Measurements from ENCODE around the gene SSBP1. TPM values are rescaled to one million over a fixed set of nuclear protein-coding genes. Genes with fewer than 3 reads are reported as not detected.
"Not testable (repeated sequence)": the region's sequence is repeated elsewhere in the genome, so short reads cannot be mapped to it uniquely, and the experiment has no call there.

The SSBP1 gene
- polyA plus RNA-seq, 4 donors: 119 to 151 (median 137) TPM

DNA sequence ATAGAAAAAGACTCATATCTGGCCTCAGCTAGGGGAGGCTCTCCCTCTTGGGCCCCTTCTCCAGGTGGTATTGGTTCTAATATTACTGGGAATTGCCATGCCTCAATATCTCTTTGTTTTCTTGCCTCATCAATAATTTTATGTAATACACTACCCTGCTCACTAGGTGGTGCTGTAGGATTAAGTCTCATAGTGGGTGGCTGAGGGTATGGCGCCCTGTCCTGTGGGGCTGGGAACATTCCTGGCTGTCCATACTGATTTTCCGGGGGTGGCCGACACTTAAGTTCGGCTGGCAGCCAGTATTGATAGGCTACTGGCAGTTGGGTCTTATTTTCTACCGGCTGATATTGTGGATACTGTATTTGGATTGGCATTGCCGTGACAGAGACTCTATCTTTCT, 16.8 kb downstream of the SSBP1 start:
- no peak for DNase-seq (ENCODE audit: low read depth in 4 of 4, low spot score in 2 of 4)

DNA sequence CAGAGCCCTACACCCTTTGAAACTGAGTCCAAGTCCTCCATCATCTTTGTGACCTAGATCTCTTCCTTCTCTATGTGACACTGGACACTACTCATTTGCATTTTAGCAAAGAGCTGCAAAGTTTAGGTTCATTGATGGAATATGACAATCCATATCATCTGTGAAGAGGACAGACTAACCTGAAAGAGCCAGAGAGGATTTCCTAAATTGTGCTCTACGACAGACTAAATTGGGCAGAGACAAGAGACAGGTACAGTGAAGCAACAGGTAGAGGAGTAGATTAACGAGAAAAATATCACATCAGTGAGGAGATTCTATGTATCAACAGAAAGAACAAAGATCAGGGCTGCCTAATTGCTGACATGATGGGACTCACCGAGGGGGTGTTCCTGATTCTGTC, 25.6 kb downstream of the SSBP1 start, which contains the start of gene TAS2R3:
TSS of gene TAS2R3 (plus strand) at position 301 of the 400 bp plus-strand sequence. CDS start at position 363, 62 bp downstream.
- no peak for DNase-seq (ENCODE audit: low read depth in 4 of 4, low spot score in 2 of 4)

DNA sequence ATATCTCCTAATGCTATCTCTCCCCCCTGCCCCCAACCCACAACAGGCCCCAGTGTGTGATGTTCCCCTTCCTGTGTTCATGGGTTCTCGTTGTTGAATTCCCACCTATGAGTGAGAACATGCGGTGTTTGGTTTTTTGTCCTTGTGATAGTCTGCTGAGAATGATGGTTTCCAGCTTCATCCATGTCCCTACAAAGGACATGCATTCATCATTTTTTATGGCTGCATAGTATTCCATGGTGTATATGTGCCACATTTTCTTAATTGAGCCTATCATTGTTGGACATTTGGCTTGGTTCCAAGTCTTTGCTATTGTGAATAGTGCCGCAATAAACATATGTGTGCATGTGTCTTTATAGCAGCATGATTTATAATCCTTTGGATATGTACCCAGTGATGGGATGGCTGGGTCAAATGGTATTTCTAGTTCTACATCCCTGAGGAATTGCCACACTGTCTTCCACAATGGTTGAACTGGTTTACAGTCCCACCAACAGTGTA, 32.0 kb downstream of the SSBP1 start:
- DNase-seq (ENCODE audit: low read depth in 4 of 4, low spot score in 2 of 4): not testable (repeated sequence)

DNA sequence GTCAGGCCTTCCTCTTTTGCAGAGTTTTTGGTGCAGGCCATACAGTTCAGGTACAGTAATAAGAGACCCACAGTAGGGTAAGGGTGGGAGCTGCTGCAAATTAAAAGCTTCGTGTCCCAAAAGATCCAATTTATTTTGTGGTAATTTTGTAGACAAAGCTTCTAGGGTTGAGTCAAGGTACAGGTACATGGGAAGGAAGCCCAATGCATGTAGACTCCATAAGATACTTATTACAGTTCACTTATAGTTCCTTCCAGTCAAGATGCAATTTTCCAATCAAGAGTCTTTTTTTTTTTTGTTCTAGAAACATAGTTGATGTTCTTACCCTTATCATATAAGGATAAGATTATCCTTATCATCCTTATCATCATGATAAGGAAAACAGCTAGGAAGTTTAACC, 38.2 kb downstream of the SSBP1 start, which contains the start of gene TAS2R4:
TSS of gene TAS2R4 (plus strand) at position 301 of the 400 bp plus-strand sequence. CDS start 1,815 bp downstream, outside the sequence.
- DNase-seq (ENCODE audit: low read depth in 4 of 4, low spot score in 2 of 4): no peak

DNA sequence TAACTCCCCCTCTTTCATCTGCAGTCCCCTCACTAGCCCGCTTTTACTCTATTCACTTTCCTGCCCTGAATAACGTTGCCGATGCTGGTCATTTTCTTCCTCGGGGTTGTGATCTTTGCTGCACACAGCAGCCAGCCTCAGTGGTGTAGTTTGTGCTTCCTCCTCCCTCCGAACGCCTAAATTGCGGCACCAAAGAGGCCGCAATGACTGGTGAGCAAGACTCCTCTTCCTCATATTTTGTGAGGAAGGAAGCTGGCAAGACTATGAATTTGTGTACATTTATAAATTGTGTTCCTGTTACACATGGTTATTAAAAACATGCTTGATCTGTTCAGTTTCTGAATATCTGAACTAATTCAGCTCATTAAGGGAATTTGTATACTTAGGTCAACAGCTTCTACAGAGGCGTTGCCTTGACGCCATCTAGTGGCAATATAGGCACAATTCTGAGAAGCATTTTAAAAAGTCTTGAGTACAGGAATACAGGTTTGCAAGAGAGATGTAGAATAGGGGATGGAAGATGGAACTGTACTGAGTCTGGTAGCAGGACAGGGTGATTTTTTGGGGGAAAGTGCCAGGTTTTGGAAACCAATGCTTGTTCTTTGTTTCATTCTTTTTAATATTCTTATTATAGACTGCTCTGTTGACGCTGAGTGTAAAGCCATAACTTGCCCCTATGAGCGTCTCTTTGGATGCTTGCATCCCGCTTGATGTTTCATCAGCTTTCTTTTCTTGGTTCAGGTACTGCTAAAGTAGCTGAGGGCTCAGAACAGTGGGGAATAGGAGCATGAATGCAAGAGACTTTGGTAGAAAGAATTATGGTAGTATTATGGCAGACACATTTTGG, 47.8 kb downstream of the SSBP1 start:
- peak in 2 of 4 donors; percentile 13 for DNase-seq (ENCODE audit: low read depth in 4 of 4, low spot score in 2 of 4)

DNA sequence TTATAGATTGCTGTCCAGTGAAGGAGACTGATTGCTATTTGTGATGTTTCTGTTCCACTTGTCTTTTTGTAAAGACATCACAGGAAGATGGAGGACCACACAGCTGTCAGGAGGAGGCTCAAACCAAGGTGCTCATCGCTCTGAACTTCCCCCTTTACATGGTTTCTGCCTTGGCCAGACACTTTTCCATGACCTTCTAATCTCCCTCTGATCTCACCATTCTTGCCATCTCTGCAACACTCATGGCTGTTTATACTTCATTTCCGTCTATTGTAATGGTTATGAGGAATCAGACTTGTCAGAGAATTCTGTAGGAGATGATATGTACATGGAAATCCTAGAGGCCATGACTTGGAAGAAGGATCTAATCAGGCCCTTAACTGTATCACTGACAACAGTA, 50.1 kb downstream of the SSBP1 start:
- DNase-seq (ENCODE audit: low read depth in 4 of 4, low spot score in 2 of 4): no peak

DNA sequence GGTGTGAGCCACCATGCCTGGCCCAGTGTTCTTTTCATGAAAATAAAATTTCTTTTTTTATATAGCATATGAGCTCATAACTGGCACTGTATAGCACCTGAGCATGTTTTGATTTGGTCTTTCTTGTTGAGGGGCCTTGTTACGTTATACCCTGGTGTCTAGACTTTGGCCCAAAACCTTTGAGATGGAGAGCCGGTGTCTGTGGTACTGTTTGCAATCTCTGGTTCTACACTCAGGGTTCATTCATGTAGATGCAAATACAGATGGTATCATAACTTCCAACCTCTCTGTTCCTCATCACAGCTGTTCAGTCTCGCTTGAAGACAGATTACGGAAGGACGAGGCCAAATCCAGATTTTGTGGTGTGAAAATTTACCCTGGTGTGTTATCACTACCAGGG, 51.8 kb downstream of the SSBP1 start, which contains the start of gene TAS2R5:
TSS of gene TAS2R5 (plus strand) at position 301 of the 400 bp plus-strand sequence. CDS start 145 bp downstream, outside the sequence.
- DNase-seq (ENCODE audit: low read depth in 4 of 4, low spot score in 2 of 4): no peak

DNA sequence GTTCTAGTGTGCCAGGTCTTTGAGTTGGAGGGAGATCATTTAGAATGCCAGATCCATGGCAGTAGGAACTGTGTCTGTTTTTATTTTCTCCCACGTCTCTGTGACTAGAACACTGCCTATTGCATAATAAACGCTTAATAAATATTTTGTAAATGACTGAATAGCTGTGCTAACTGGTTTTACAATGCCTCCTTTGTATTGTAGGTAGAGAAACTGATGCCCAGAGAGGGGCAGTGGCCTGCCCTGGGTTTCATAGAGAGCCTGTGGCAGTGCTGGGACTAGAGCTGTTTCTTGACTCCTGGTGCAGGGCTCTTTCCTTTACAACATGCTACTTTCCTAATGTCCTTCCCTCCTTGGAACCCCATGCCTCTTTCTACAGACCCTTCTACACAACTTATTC, 54.4 kb downstream of the SSBP1 start:
- no peak for DNase-seq (ENCODE audit: low read depth in 4 of 4, low spot score in 2 of 4)

Other genes with a start within 250 kb of the SSBP1 start
- 10 to 100 TPM; 30.9 to 42.9 (median 39.3) TPM for gene AGK, start 186.9 kb upstream of the SSBP1 start, polyA plus RNA-seq (ENCODE audit: insufficient read length in 4 of 4)
- gene DENND11, start 36.2 kb upstream of the SSBP1 start, polyA plus RNA-seq (ENCODE audit: insufficient read length in 4 of 4): 10 to 100 TPM; 21.9 to 34.2 (median 28.8) TPM
- under 1 TPM; 0.10 to 0.54 (median 0.26) TPM for gene WEE2, start 30.0 kb upstream of the SSBP1 start, polyA plus RNA-seq (ENCODE audit: insufficient read length in 4 of 4)
- gene TAS2R3, start 25.7 kb downstream of the SSBP1 start, polyA plus RNA-seq (ENCODE audit: insufficient read length in 4 of 4): 1 to 10 TPM in 2 of 4 donors, under 1 TPM in 2; 0.32 to 2.2 (median 0.70) TPM
- gene TAS2R4, start 38.3 kb downstream of the SSBP1 start, polyA plus RNA-seq (ENCODE audit: insufficient read length in 4 of 4): 1 to 10 TPM in 2 of 4 donors, under 1 TPM in 2; 0.73 to 6.6 (median 3.5) TPM
- gene TAS2R5, start 51.9 kb downstream of the SSBP1 start, polyA plus RNA-seq (ENCODE audit: insufficient read length in 4 of 4): 10 to 100 TPM in 1 of 4 donors, 1 to 10 TPM in 3; 1.1 to 10.5 (median 5.0) TPM
- gene PRSS37, start 103.1 kb downstream of the SSBP1 start, polyA plus RNA-seq (ENCODE audit: insufficient read length in 4 of 4): 1 to 10 TPM in 2 of 4 donors, under 1 TPM in 1, not detected in 1; 0.07 to 1.3 (median 1.0) TPM
- under 1 TPM in 1 of 4 donors, not detected in 3; 0.18 TPM for gene OR9A4, start 178.0 kb downstream of the SSBP1 start, polyA plus RNA-seq (ENCODE audit: insufficient read length in 4 of 4)
- under 1 TPM; 0.27 to 0.72 (median 0.48) TPM for gene CLEC5A, start 208.6 kb downstream of the SSBP1 start, polyA plus RNA-seq (ENCODE audit: insufficient read length in 4 of 4)
- not detected for gene TAS2R38, start 235.4 kb downstream of the SSBP1 start, polyA plus RNA-seq (ENCODE audit: insufficient read length in 4 of 4)